MM.1S (cell line): Measurements from ENCODE around the gene MS4A15.

Experiments used
- EZH2 ChIP-seq: fragments of 300-600 bp; sonication (generic); optimal IDR thresholded peaks from 2 replicates; pipeline ENCODE3; 2017; ENCODE audit warnings: low read depth, mild to moderate bottlenecking, antibody characterized with exemption, low read length, mixed read lengths
- EZH2phosphoT487 ChIP-seq: fragments of 300-600 bp; sonication (generic); IDR thresholded peaks from 2 replicates; pipeline ENCODE4 v1.6.1; 2018; ENCODE audit warnings: antibody characterized with exemption, low read length
- TF ChIP-seq, protein P1 (sequence below): fragments of 300-600 bp; sonication (generic); IDR thresholded peaks from 2 replicates; pipeline ENCODE4 v1.5.1; 2016; ENCODE audit warnings: antibody characterized with exemption, low read length, mixed read lengths

DNA sequence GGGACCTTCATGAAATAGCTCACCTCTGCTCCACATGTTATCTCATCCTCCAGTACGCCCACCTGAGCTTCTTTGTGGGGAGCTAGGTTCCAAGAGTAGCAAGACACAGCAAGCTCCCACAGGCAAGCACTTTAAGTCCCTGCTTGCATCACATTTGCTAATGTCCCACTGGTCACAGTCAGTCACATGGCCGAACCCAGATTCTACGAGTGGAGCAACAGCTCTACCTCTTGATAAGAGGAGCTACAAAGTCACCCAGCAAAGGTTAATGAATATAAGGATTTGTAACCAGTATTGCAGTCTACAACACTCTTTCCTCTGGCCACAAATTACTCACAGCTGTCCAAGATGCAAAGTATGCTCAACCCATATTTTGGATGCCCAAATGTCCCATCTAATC, 15.2 kb upstream of the MS4A15 start:
- TF ChIP-seq EZH2 (no peak), EZH2phosphoT487 (no peak)
- TF ChIP-seq, protein P1, sequence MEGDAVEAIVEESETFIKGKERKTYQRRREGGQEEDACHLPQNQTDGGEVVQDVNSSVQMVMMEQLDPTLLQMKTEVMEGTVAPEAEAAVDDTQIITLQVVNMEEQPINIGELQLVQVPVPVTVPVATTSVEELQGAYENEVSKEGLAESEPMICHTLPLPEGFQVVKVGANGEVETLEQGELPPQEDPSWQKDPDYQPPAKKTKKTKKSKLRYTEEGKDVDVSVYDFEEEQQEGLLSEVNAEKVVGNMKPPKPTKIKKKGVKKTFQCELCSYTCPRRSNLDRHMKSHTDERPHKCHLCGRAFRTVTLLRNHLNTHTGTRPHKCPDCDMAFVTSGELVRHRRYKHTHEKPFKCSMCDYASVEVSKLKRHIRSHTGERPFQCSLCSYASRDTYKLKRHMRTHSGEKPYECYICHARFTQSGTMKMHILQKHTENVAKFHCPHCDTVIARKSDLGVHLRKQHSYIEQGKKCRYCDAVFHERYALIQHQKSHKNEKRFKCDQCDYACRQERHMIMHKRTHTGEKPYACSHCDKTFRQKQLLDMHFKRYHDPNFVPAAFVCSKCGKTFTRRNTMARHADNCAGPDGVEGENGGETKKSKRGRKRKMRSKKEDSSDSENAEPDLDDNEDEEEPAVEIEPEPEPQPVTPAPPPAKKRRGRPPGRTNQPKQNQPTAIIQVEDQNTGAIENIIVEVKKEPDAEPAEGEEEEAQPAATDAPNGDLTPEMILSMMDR: no peak
